Measurements from ENCODE around the gene KNDC1. TPM values are rescaled to one million over a fixed set of nuclear protein-coding genes. Genes with fewer than 3 reads are reported as not detected.

Gene KNDC1
- total RNA-seq, 2 donors from 2014 or later, result 0.29 to 0.32 TPM

DNA sequence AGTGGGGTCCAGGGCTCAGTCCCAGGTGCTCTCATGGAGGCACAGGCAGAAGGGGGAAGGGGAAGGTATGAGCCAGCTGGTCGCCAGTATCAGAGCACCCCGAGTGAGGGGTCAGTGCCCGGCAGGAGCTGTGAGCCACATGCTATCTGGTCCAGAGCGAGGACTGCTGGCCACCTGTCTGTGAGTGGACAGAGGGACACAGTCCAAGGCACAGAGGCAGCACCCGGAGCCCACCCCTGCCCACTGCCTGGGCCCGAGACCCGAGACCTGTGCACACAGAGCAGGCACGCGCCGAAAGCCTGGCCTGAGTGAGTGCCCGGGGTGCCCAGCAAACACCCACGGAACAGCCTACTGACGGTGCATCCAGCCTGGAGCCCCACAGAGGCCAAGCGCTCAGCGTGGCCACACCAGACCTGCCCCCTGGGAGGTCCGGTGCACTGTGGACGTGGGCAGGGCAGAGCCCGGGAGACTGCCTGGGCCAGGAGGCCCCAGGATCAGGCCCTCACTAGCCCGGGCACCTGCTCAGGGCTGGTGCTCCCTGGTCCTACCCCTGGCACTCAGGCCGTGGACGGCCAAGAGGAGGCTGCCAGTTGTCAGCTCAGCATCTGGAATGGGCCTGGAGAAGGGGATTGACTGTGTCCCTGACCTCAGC lies 42.9 kb upstream of the KNDC1 start:
- Histone ChIP-seq H3K27me3 (no peaks in the 10 kb centered on the region), H3K4me3 (no peak overlapping the region), H3K4me1 (no peaks in the 10 kb centered on the region), H3K27ac (no peak overlapping the region), H3K9ac (ENCODE audit: low read depth in 2 of 2, low read length in 2 of 2) (no peak overlapping the region), H3K9me3 (no peaks in the 10 kb centered on the region), H3K36me3 (no peaks in the 10 kb centered on the region)
- DNase-seq, result no peak
- intact Hi-C loops (cut with DNase I), result no loop called here
- no peak for TF ChIP-seq CTCF (IDR thresholded peaks at IDR 0.05)

DNA sequence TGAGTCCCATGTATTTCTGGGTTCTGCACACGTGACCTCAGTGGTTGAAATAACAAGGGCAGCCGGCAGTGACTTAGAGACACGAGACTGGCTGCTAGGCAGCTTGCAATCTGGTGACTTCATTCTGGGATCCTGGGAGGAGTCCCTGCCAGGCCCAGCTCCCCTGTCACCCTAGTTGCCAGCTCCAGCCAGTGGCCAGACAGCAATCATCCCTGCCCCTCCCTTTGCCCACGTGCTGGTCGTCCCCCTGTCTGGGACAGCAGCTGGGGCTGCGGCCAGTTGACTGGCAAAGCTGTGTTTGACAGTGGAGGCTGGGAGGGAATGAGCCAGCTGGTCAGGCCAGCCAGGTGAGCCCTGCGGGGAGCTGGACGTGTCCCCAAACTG lies 42.3 kb upstream of the KNDC1 start:
- Histone ChIP-seq H3K4me1 (no peaks in the 10 kb centered on the region), H3K9ac (ENCODE audit: low read depth in 2 of 2, low read length in 2 of 2) (no peak overlapping the region), H3K4me3 (no peak overlapping the region), H3K36me3 (no peaks in the 10 kb centered on the region), H3K27me3 (no peaks in the 10 kb centered on the region), H3K27ac (no peak overlapping the region), H3K9me3 (no peaks in the 10 kb centered on the region)
- intact Hi-C loops (cut with DNase I), result no loop called here
- no peak for TF ChIP-seq CTCF (IDR thresholded peaks at IDR 0.05)
- no peak for DNase-seq

GRCh38 chr10:133121479-133121878 lies 38.5 kb upstream of the KNDC1 start:
- H3K9me3 ChIP-seq, result no peaks in the 10 kb centered on the region
- no peak for TF ChIP-seq CTCF (IDR thresholded peaks at IDR 0.05)
- intact Hi-C loops (cut with DNase I), result loop anchor here (5.0 kb wide), 1 partner anchor 284 kb away; no protein-coding TSS in a partner anchor
- H3K9ac ChIP-seq (ENCODE audit: low read depth in 2 of 2, low read length in 2 of 2), result no peak overlapping the region
- no peaks in the 10 kb centered on the region for H3K4me1 ChIP-seq
- DNase-seq, result no peak
- no peak overlapping the region for H3K27ac ChIP-seq
- no peaks in the 10 kb centered on the region for H3K36me3 ChIP-seq
- no peaks in the 10 kb centered on the region for H3K27me3 ChIP-seq
- H3K4me3 ChIP-seq, result no peak overlapping the region

- intact Hi-C loops (cut with DNase I), result loop anchor here (5.0 kb wide), 1 partner anchor 285 kb away; no protein-coding TSS in a partner anchor
Observed at GRCh38 chr10:133122171-133122935, 37.7 kb upstream of the KNDC1 start.

More at GRCh38 chr10:133122171-133122935, 37.7 kb upstream of the KNDC1 start:
- Histone ChIP-seq H3K4me1 (no peaks in the 10 kb centered on the region), H3K9me3 (no peaks in the 10 kb centered on the region), H3K27ac (no peak overlapping the region), H3K36me3 (no peaks in the 10 kb centered on the region), H3K27me3 (no peaks in the 10 kb centered on the region), H3K9ac (ENCODE audit: low read depth in 2 of 2, low read length in 2 of 2) (no peak overlapping the region), H3K4me3 (no peak overlapping the region)
- no peak for DNase-seq
- TF ChIP-seq CTCF (IDR thresholded peaks at IDR 0.05), result no peak

Data from colonic mucosa (tissue), 4 donors.